K562 (cell line): ENCODE results near the gene TCF15. TPM values are rescaled to one million over a fixed set of nuclear protein-coding genes. Genes with fewer than 3 reads are reported as not detected.

Experiments
- EGR1 ChIP-seq: fragments of 450-650 bp; conservative IDR thresholded peaks from 2 replicates; pipeline ENCODE4 v1.6.1; 2017; ENCODE audit warnings: mild to moderate bottlenecking
- EP400 ChIP-seq: fragments of 450-650 bp; IDR thresholded peaks from 2 replicates; pipeline ENCODE4 v1.6.1; 2017; ENCODE audit warnings: antibody characterized with exemption, mild to moderate bottlenecking, moderate library complexity
- MYNN ChIP-seq, 2 experiments: sonication (generic); formaldehyde crosslinking in 1 of 2; IDR thresholded peaks; 2 replicates each; pipeline versions ENCODE4 v1.5.0 to v1.6.1; 2016 to 2020; ENCODE audit warnings: antibody characterized with exemption in 1 of 2, missing genetic modification reagents in 1 of 2
- NCOR1 ChIP-seq: fragments of 450-650 bp; IDR thresholded peaks from 2 replicates; pipeline ENCODE4 v1.6.1; 2016; ENCODE audit warnings: mild to moderate bottlenecking, moderate library complexity
- NR2C2 ChIP-seq, 2 experiments: fragments of 200-800 bp in 1 of 2; sonication (Bioruptor generic) in 1 of 2; sonication (generic) in 1 of 2; formaldehyde crosslinking in 1 of 2; IDR thresholded peaks; 2 replicates each; pipeline versions ENCODE4 v1.6.1 to v1.8.0; 2016 to 2022; ENCODE audit warnings: mild to moderate bottlenecking in 1 of 2, missing compliant biosample characterization in 1 of 2, missing genetic modification characterization in 1 of 2, missing genetic modification reagents in 1 of 2
- POLR2A ChIP-seq: fragments of 450-650 bp; conservative IDR thresholded peaks from 2 replicates; pipeline ENCODE4 v1.6.1; 2016
- SIN3A ChIP-seq, 2 experiments: fragments of 150-350 bp in 1 of 2; IDR thresholded peaks; 2 replicates each; pipeline ENCODE4 v1.6.1; 2011 to 2016; ENCODE audit warnings: borderline replicate concordance in 2 of 2, low read depth in 2 of 2, low read length in 2 of 2, mild to moderate bottlenecking in 2 of 2, moderate library complexity in 2 of 2; ENCODE audit not compliant: control insufficient read depth in 1 of 2
- SMARCE1 ChIP-seq: fragments of 450-650 bp; IDR thresholded peaks from 2 replicates; pipeline ENCODE4 v1.7.1; 2016; ENCODE audit warnings: mild to moderate bottlenecking
- SP1 ChIP-seq: sonication (generic); formaldehyde crosslinking; IDR thresholded peaks from 2 replicates; pipeline ENCODE4 v1.8.1; 2022; ENCODE audit warnings: mild to moderate bottlenecking, missing genetic modification reagents
- ZFX ChIP-seq: sonication (generic); formaldehyde crosslinking; IDR thresholded peaks from 2 replicates; pipeline ENCODE4 v1.8.0; 2022; ENCODE audit warnings: mild to moderate bottlenecking, missing genetic modification reagents, moderate library complexity
- ZNF143 ChIP-seq: sonication (generic); formaldehyde crosslinking; IDR thresholded peaks from 2 replicates; pipeline ENCODE4 v1.9.0; 2022; ENCODE audit warnings: mild to moderate bottlenecking, missing genetic modification reagents
- ZNF395 ChIP-seq: fragments of 200-800 bp; sonication (Bioruptor generic); IDR thresholded peaks from 2 replicates; pipeline ENCODE4 v1.6.1; 2017; ENCODE audit warnings: missing genetic modification characterization, missing compliant biosample characterization
- polyA plus RNA-seq, 8 experiments: library from polyadenylated mRNA; depleted of rRNA in 4 of 8; stranded (reverse) in 5 of 8; unstranded in 3 of 8; fragments of >200 nt; fragmentation: Nextera tagmentation in 2 of 8; fragmentation: Illumina TruSeq in 1 of 8; extraction: Ambion mirVana in 2 of 8; extraction: Trizol in 1 of 8; gene quantifications; 2 replicates each; pipeline versions ENCODE4 v1.2.1 to v1.2.3, GENCODE V29; 2011 to 2014; ENCODE audit warnings: inconsistent platforms in 1 of 8, missing spikeins in 1 of 8
- total RNA-seq, 7 experiments: library from RNA; depleted of rRNA in 6 of 7; stranded (reverse); fragments of >200 nt in 6 of 7; fragmentation: Illumina TruSeq in 2 of 7; extraction: Trizol in 2 of 7; gene quantifications; 2 replicates each; pipeline versions ENCODE4 v1.2.1 to v1.2.3, GENCODE V29; 2011 to 2021; ENCODE audit warnings: low replicate concordance in 1 of 7
- TF ChIP-seq, protein P1 (sequence below): sonication (generic); formaldehyde crosslinking; IDR thresholded peaks from 2 replicates; pipeline ENCODE4 v1.8.1; 2022; ENCODE audit warnings: missing genetic modification reagents
- TF ChIP-seq, protein P2 (sequence below): fragments of 250-450 bp; sonication (Bioruptor Pico); IDR thresholded peaks from 2 replicates; pipeline ENCODE4 v1.4.0; 2020
- TF ChIP-seq, protein P3 (sequence below): fragments of 250-450 bp; sonication (Bioruptor Pico); IDR thresholded peaks from 2 replicates; pipeline ENCODE4 v1.5.0; 2020; ENCODE audit warnings: mild to moderate bottlenecking, borderline replicate concordance

TCF15 gene
- total and polyA plus RNA-seq, 9 of the 15 experiments (the other 6 are each of a cell fraction or from before 2014, with no cell fraction given) = 0.04 to 5.0 (median 1.2) TPM

DNA sequence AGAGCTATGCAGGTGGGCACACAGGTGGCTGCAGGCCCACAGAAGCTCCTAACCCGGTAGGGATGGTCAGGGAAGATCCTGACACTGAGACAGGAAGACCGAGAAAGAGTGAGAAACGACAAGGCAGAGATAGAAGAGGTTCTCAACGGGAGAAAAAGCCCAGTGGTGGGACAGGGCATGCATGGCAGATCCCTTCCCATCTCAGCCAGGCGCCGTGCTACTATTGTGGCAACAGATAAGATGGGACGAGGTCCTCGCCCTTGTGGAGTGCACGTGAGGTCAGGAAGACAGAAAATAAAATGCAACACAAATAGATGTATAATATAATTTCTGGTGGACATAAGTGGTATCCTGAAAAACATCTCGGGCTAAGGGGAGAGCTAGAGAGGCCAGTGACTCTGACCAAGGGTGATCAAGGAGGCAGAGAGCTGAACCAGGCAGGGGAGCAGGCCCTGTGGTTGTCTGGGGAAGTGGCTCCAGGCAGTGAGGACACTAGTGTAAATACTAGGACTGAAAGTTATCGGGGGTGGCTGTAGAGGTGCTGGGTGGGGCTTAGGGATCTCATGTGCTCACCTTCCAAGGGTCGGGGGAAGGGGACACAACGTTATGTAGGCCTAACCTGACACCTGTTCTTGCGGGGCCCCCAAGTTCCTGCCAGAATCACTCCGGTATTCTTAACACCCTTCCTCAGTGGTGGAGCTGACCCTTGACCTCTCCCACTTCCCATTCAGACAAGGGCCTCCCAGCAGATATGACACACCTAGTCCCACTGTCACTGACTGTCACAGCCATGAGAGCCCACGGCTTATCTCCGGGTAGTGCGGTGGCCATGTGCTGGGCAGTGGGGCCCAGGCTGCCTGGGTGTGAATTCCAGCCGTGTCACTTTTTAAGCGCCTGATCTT, 41.9 kb upstream of the TCF15 start (continued):
- TF ChIP-seq ZNF395 (CRISPR knock-in tag) (no peak), NCOR1 (no peak), ZNF143 (CRISPR knock-in tag) (no peak; the same call in 1 of the 2 replicates), NR2C2 (CRISPR knock-in tag; IDR thresholded peaks at IDR 0.05) (peak; percentile 92), NR2C2 (tag; IDR thresholded peaks at IDR 0.05) (peak; percentile 89), SMARCE1 (0 out of 2 replicates have a peak, but pooled peaks have one; percentile 43), EP400 (peak; percentile 75), SP1 (CRISPR knock-in tag) (0 out of 2 replicates have a peak, but pooled peaks have one; percentile 57), MYNN (IDR thresholded peaks at IDR 0.05) (peak; percentile 59; the same call in 1 of the 2 replicates), MYNN (CRISPR knock-in tag; IDR thresholded peaks at IDR 0.05) (no peak), ZFX (CRISPR knock-in tag) (peak; percentile 75), EGR1 (0 out of 2 replicates have a peak, but pooled peaks have one; percentile 6), SIN3A (IDR thresholded peaks at IDR 0.05; ENCODE audit: borderline replicate concordance in 2 of 2, control insufficient read depth in 1 of 2, low read depth in 2 of 2, low read length in 2 of 2) (0 out of 4 replicates have a peak, but pooled peaks of 1 of the 2 experiments have one; percentile 74), POLR2A (peak; percentile 62)
- TF ChIP-seq, protein P1, sequence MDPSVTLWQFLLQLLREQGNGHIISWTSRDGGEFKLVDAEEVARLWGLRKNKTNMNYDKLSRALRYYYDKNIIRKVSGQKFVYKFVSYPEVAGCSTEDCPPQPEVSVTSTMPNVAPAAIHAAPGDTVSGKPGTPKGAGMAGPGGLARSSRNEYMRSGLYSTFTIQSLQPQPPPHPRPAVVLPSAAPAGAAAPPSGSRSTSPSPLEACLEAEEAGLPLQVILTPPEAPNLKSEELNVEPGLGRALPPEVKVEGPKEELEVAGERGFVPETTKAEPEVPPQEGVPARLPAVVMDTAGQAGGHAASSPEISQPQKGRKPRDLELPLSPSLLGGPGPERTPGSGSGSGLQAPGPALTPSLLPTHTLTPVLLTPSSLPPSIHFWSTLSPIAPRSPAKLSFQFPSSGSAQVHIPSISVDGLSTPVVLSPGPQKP = no peak
- TF ChIP-seq, protein P2, sequence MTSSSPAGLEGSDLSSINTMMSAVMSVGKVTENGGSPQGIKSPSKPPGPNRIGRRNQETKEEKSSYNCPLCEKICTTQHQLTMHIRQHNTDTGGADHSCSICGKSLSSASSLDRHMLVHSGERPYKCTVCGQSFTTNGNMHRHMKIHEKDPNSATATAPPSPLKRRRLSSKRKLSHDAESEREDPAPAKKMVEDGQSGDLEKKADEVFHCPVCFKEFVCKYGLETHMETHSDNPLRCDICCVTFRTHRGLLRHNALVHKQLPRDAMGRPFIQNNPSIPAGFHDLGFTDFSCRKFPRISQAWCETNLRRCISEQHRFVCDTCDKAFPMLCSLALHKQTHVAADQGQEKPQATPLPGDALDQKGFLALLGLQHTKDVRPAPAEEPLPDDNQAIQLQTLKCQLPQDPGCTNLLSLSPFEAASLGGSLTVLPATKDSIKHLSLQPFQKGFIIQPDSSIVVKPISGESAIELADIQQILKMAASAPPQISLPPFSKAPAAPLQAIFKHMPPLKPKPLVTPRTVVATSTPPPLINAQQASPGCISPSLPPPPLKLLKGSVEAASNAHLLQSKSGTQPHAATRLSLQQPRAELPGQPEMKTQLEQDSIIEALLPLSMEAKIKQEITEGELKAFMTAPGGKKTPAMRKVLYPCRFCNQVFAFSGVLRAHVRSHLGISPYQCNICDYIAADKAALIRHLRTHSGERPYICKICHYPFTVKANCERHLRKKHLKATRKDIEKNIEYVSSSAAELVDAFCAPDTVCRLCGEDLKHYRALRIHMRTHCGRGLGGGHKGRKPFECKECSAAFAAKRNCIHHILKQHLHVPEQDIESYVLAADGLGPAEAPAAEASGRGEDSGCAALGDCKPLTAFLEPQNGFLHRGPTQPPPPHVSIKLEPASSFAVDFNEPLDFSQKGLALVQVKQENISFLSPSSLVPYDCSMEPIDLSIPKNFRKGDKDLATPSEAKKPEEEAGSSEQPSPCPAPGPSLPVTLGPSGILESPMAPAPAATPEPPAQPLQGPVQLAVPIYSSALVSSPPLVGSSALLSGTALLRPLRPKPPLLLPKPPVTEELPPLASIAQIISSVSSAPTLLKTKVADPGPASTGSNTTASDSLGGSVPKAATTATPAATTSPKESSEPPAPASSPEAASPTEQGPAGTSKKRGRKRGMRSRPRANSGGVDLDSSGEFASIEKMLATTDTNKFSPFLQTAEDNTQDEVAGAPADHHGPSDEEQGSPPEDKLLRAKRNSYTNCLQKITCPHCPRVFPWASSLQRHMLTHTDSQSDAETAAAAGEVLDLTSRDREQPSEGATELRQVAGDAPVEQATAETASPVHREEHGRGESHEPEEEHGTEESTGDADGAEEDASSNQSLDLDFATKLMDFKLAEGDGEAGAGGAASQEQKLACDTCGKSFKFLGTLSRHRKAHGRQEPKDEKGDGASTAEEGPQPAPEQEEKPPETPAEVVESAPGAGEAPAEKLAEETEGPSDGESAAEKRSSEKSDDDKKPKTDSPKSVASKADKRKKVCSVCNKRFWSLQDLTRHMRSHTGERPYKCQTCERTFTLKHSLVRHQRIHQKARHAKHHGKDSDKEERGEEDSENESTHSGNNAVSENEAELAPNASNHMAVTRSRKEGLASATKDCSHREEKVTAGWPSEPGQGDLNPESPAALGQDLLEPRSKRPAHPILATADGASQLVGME (CRISPR knock-in tag) = no peak
- TF ChIP-seq, protein P3, sequence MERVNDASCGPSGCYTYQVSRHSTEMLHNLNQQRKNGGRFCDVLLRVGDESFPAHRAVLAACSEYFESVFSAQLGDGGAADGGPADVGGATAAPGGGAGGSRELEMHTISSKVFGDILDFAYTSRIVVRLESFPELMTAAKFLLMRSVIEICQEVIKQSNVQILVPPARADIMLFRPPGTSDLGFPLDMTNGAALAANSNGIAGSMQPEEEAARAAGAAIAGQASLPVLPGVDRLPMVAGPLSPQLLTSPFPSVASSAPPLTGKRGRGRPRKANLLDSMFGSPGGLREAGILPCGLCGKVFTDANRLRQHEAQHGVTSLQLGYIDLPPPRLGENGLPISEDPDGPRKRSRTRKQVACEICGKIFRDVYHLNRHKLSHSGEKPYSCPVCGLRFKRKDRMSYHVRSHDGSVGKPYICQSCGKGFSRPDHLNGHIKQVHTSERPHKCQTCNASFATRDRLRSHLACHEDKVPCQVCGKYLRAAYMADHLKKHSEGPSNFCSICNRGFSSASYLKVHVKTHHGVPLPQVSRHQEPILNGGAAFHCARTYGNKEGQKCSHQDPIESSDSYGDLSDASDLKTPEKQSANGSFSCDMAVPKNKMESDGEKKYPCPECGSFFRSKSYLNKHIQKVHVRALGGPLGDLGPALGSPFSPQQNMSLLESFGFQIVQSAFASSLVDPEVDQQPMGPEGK = no peak
